Psoas muscle (tissue), 8 donors: ENCODE data around the gene TECPR2. TPM values are rescaled to one million over a fixed set of nuclear protein-coding genes. Genes with fewer than 3 reads are reported as not detected.

Experiments
- ATAC-seq, 4 donors: fragments of 200-7000 bp; cut with Tn5 transposase; one replicate each; pipeline ENCODE4 v1.9.1; 2020; ENCODE audit warnings: moderate library complexity in 3 of 4, mild to moderate bottlenecking in 2 of 4
- DNase-seq, 2 donors: peaks; one replicate each; pipeline ENCODE4 v3.0.0-alpha.2; 2020
- H3K27ac ChIP-seq: fragments of 200-600 bp; one replicate; pipeline ENCODE4 v1.8.0; 2022
- H3K27me3 ChIP-seq, 3 donors: fragments of 200-600 bp in 1 of 3; one replicate each; pipeline versions ENCODE4 v1.6.1 to v1.8.0; 2013 to 2022; ENCODE audit warnings: low read length in 2 of 3, mild to moderate bottlenecking in 2 of 3, moderate library complexity in 1 of 3; ENCODE audit not compliant: insufficient read depth in 3 of 3
- H3K36me3 ChIP-seq, 2 donors: fragments of 200-600 bp in 1 of 2; one replicate each; pipeline versions ENCODE4 v1.6.1 to v1.8.0; 2013 to 2022; ENCODE audit warnings: low read depth in 1 of 2, mild to moderate bottlenecking in 1 of 2, moderate library complexity in 1 of 2; ENCODE audit not compliant: insufficient read depth in 1 of 2
- H3K4me1 ChIP-seq: fragments of 200-600 bp; one replicate; pipeline ENCODE4 v1.8.0; 2022
- H3K4me3 ChIP-seq: fragments of 200-600 bp; one replicate; pipeline ENCODE4 v1.8.0; 2022; ENCODE audit warnings: mild to moderate bottlenecking
- H3K9me3 ChIP-seq: fragments of 200-600 bp; one replicate; pipeline ENCODE4 v1.8.0; 2022
- WGBS, 3 donors: extraction: QIAGEN DNeasy Blood & Tissue Kit; methylation state at CpG; one replicate each; pipeline versions ENCODE4 v1.1.6 to v1.1.7; 2013; 5-methylcytosine and 5-hydroxymethylcytosine counted together
- intact Hi-C, 2 donors: fragments of 100-400 bp; cut with DNase I; formaldehyde crosslinking; loops; one replicate each; pipeline versions ENCODE4 v1.11.0 to v1.14.2; 2022
- polyA plus RNA-seq, 3 donors: library from polyadenylated mRNA; stranded (reverse); fragments of 200-250 nt; gene quantifications; one replicate each; pipeline ENCODE4 v1.2.3, GENCODE V29; 2013
- total RNA-seq, 4 donors: library from RNA; stranded (reverse); fragmentation: NEBNext Ultra II Directional in 2 of 4; extraction: Animal tissue kit (Norgen Biotek cat#: 25700) in 2 of 4; gene quantifications; one replicate each; pipeline versions ENCODE4 v1.2.1 to v1.2.4, GENCODE V29; 2021 to 2023
- TF ChIP-seq, protein P1 (sequence below): fragments of 200-600 bp; IDR thresholded peaks from one replicate; pipeline ENCODE4 v1.8.0; 2022; ENCODE audit warnings: antibody characterized with exemption
- donor health status: healthy with polysubstance abuse.
- donor health status: DM: no; HTN: no; CAD: no; lungs with moderate emphysema.
- donor health status: Bipolar disorder and iron deficiency.
- donor health status: healthy.
- donor health status: DM: yes; HTN: yes; CAD: no.
- donor health status: DM: no; HTN: no; CAD: no.
- donor health status: DM: no; HTN: no; CAD: no.
- donor health status: DM: yes; HTN: yes; CAD: no.

The TECPR2 gene
- total and polyA plus RNA-seq, 7 donors: 5.7 to 22.5 (median 16.4) TPM

DNA sequence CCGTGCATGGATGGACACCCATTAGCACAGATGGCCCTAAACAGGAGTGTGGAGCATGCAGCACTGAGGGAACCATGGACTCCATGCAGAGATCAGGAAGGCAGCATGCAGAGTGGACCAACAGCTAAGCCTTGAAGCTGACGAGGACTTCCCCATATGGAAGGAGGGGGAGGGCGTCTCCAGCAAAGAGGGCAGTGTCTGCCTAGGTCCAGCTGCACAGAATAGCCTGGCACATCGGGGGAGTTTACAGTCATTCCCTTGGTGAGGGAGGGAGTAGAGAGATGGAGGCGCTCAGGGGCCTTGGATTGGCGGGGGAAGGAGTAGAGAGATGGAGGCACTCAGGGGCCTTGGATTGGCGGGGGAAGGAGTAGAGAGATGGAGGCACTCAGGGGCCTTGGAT lies 82.3 kb downstream of the TECPR2 start:
- no peaks in the 10 kb centered on the region for H3K9me3 ChIP-seq
- H3K27me3 ChIP-seq: no peaks in the 10 kb centered on the region
- peaks cover 0 to 94% of the 10 kb centered on the region in 2 donors for H3K36me3 ChIP-seq
- WGBS, 3 donors: 89 to 95% (median 91%) methylated on average over 7 of the region's 7 CpGs
- intact Hi-C loops: no loop called here
- no peak overlapping the region for H3K27ac ChIP-seq
- H3K4me3 ChIP-seq: no peak overlapping the region
- TF ChIP-seq, protein P1, sequence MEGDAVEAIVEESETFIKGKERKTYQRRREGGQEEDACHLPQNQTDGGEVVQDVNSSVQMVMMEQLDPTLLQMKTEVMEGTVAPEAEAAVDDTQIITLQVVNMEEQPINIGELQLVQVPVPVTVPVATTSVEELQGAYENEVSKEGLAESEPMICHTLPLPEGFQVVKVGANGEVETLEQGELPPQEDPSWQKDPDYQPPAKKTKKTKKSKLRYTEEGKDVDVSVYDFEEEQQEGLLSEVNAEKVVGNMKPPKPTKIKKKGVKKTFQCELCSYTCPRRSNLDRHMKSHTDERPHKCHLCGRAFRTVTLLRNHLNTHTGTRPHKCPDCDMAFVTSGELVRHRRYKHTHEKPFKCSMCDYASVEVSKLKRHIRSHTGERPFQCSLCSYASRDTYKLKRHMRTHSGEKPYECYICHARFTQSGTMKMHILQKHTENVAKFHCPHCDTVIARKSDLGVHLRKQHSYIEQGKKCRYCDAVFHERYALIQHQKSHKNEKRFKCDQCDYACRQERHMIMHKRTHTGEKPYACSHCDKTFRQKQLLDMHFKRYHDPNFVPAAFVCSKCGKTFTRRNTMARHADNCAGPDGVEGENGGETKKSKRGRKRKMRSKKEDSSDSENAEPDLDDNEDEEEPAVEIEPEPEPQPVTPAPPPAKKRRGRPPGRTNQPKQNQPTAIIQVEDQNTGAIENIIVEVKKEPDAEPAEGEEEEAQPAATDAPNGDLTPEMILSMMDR: no peak
- DNase-seq (no peak), ATAC-seq (no peak)
- H3K4me1 ChIP-seq: peaks cover 18% of the 10 kb centered on the region

GRCh38 chr14:102445641-102446040 lies 82.9 kb downstream of the TECPR2 start:
- H3K36me3 ChIP-seq: peaks cover 0 to 94% of the 10 kb centered on the region in 2 donors

DNA sequence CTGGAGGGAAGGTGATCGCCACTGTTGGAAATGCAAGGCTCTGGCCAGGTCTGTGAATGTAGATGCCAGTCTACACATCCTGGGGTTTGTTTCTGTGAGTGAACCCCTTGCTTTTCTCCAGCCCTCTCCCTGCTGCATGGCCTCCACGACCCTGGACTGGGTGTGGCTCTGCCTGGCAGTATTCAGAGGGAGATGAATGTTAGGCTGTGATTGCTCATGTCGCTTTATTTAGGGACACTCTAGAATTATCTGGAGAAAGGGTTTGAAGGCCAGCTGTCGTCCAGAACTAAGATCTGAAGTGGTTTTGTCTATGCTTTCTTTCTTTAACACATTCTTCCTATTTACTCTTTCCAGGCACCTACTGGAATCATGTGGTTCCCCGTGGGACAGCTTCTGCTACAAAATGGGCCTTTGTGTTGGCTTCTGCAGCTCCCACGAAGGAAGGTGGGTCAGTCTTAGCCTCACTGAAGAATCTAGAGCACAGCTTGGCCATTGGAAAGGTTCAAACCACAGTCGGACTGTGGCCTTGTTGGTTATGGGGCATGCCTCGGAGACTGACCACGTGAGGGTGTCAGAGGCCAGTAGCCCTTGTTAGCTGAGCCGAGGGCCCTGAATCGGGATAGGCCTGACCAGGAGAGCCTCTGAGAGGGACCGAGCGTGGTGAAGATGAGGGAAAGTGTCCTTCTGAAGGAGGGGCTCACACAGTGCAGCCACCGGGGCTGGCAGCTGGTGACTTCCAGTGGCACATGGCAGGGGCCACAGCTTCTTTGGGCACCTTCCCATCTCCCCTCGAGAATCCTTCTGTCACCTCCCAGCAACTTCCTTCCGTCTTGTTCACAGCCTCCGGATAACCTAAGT lies 87.7 kb downstream of the TECPR2 start:
- TF ChIP-seq, protein P1: no peak
- WGBS, 3 donors: 43 to 80% (median 66%) methylated on average over 17 of the region's 17 CpGs

More at GRCh38 chr14:102445641-102446040, 82.9 kb downstream of the TECPR2 start:
- ATAC-seq (no peak), DNase-seq (no peak)
- no peaks in the 10 kb centered on the region for H3K9me3 ChIP-seq
- TF ChIP-seq, protein P1: no peak
- H3K27me3 ChIP-seq: no peaks in the 10 kb centered on the region
- no peak overlapping the region for H3K4me3 ChIP-seq
- H3K4me1 ChIP-seq: peaks cover 24% of the 10 kb centered on the region
- no peak overlapping the region for H3K27ac ChIP-seq
- WGBS, 3 donors: 93 to 95% (median 94%) methylated on average over 15 of the region's 15 CpGs
- intact Hi-C loops: no loop called here

DNA sequence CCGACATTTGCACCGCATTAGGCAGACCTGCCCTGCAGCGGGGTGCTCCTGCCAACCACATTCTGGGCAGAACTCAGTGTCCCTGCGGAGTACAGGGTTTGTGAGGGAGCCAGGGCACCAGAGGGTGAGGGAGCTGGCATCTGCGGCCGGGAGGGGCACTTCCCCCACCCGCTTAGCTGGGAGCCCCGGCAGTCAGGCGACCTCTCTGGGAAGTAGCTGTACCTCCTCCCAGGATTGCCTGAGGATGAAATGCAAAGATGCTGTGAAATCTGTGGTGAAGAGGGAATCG lies 88.3 kb downstream of the TECPR2 start:
- Histone ChIP-seq H3K27ac (peak overlapping the region; percentile 81), H3K4me3 (no peak overlapping the region), H3K9me3 (no peaks in the 10 kb centered on the region), H3K27me3 (no peaks in the 10 kb centered on the region), H3K36me3 (peaks cover 0 to 98% of the 10 kb centered on the region in 2 donors), H3K4me1 (peaks cover 12% of the 10 kb centered on the region)
- DNase-seq (peak in 1 of 2 donors; percentile 86), ATAC-seq (peak; percentile 29 to 89 (median 70))
- intact Hi-C loops: no loop called here
- TF ChIP-seq, protein P1: no peak
- 38 to 67% (median 56%) methylated on average over 10 of the region's 10 CpGs for WGBS, 3 donors

More for the DNA sequence above, 87.7 kb downstream of the TECPR2 start:
- Histone ChIP-seq H3K27ac (peak overlapping the region; percentile 81), H3K9me3 (no peaks in the 10 kb centered on the region), H3K4me3 (no peak overlapping the region), H3K36me3 (peaks cover 0 to 98% of the 10 kb centered on the region in 2 donors), H3K4me1 (peaks cover 12% of the 10 kb centered on the region), H3K27me3 (no peaks in the 10 kb centered on the region)
- DNase-seq (no peak), ATAC-seq (peak; percentile 54 to 88 (median 87))
- intact Hi-C loops: no loop called here
